Muscle of back (tissue), 11 donors: ENCODE measurements around the gene PLEKHA6. TPM values are rescaled to one million over a fixed set of nuclear protein-coding genes. Genes with fewer than 3 reads are reported as not detected.
A peak's percentile ranks its signal among the peaks of the same experiment; 100 is the strongest.

Experiments
- DNase-seq, 3 donors: peaks; one replicate each; pipeline versions ENCODE4 v3.0.0 to v3.0.0-alpha.2; 2013
- polyA plus RNA-seq, 10 donors: library from polyadenylated mRNA; unstranded; fragments of 120-200 nt; gene quantifications; one replicate each; pipeline ENCODE4 v1.2.1, GENCODE V29; 2013; ENCODE audit not compliant: insufficient read length in 10 of 10

The PLEKHA6 gene
- polyA plus RNA-seq, 10 donors, result 1.7 to 7.2 (median 2.8) TPM

GRCh38 chr1:204190212-204191211 is 169.2 kb downstream of the PLEKHA6 start:
- peak in 2 of 3 donors; percentile 26 to 44 for DNase-seq

GRCh38 chr1:204188959-204189639 is 170.6 kb downstream of the PLEKHA6 start:
- no peak for DNase-seq

GRCh38 chr1:204186597-204186996 is 173.1 kb downstream of the PLEKHA6 start:
- no peak for DNase-seq

GRCh38 chr1:204181116-204181515 is 178.6 kb downstream of the PLEKHA6 start:
- no peak for DNase-seq

- DNase-seq, result no peak
These were observed 179.6 kb downstream of the PLEKHA6 start for GRCh38 chr1:204180133-204180532.

- DNase-seq, result no peak
These were observed 181.0 kb downstream of the PLEKHA6 start for GRCh38 chr1:204178487-204179281.

GRCh38 chr1:204177133-204177532 is 182.6 kb downstream of the PLEKHA6 start:
- no peak for DNase-seq

- no peak for DNase-seq
These were observed 183.7 kb downstream of the PLEKHA6 start for GRCh38 chr1:204176049-204176448.

GRCh38 chr1:204174958-204175357 is 184.8 kb downstream of the PLEKHA6 start:
- no peak for DNase-seq

GRCh38 chr1:204172404-204173029 is 187.2 kb downstream of the PLEKHA6 start:
- DNase-seq, result no peak

GRCh38 chr1:204171751-204172178 is 188.0 kb downstream of the PLEKHA6 start:
- peak in 1 of 3 donors; percentile 37 for DNase-seq

GRCh38 chr1:204170494-204171155 is 189.1 kb downstream of the PLEKHA6 start:
- DNase-seq, result no peak

GRCh38 chr1:204169858-204170257 is 189.9 kb downstream of the PLEKHA6 start:
- no peak for DNase-seq

Other genes with a start within 250 kb of the PLEKHA6 start
- 1 to 10 TPM; 1.8 to 5.4 (median 3.0) TPM for gene ETNK2, start 207.9 kb downstream of the PLEKHA6 start, polyA plus RNA-seq
- under 1 TPM in 2 of 10 donors, not detected in 8; 0.18 to 0.20 TPM for gene REN, start 193.6 kb downstream of the PLEKHA6 start, polyA plus RNA-seq
- 1 to 10 TPM in 3 of 10 donors, under 1 TPM in 6, not detected in 1; 0.49 to 4.5 (median 0.81) TPM for gene KISS1, start 163.4 kb downstream of the PLEKHA6 start, polyA plus RNA-seq
- gene GOLT1A, start 145.9 kb downstream of the PLEKHA6 start, polyA plus RNA-seq, result under 1 TPM in 1 of 10 donors, not detected in 9; 0.20 TPM
- gene PPP1R15B, start 51.9 kb upstream of the PLEKHA6 start, polyA plus RNA-seq, result 10 to 100 TPM; 22.9 to 33.9 (median 29.4) TPM
- 10 to 100 TPM; 20.5 to 36.7 (median 29.0) TPM for gene PIK3C2B, start 134.9 kb upstream of the PLEKHA6 start, polyA plus RNA-seq
- 10 to 100 TPM; 11.2 to 55.5 (median 22.1) TPM for gene MDM4, start 156.5 kb upstream of the PLEKHA6 start, polyA plus RNA-seq